HEK293T (cell line): ENCODE measurements around the gene CAPRIN1.

Experiments used
- BHLHE40 ChIP-seq: fragments of 450-650 bp; IDR thresholded peaks from 2 replicates; pipeline ENCODE4 v1.6.1; 2016; ENCODE audit warnings: mild to moderate bottlenecking, moderate library complexity, borderline replicate concordance
- CTBP1 ChIP-seq: fragments of 450-650 bp; IDR thresholded peaks from 2 replicates; pipeline ENCODE4 v1.6.1; 2016; ENCODE audit warnings: borderline replicate concordance
- FOXK2 ChIP-seq: fragments of 450-650 bp; IDR thresholded peaks from 2 replicates; pipeline ENCODE4 v1.6.1; 2016; ENCODE audit warnings: mild to moderate bottlenecking
- FOXM1 ChIP-seq: fragments of 450-650 bp; IDR thresholded peaks from 2 replicates; pipeline ENCODE4 v1.6.1; 2017; ENCODE audit warnings: mild to moderate bottlenecking, borderline replicate concordance
- HDGF ChIP-seq: fragments of 450-650 bp; IDR thresholded peaks from 2 replicates; pipeline ENCODE4 v1.6.1; 2017; ENCODE audit warnings: antibody characterized with exemption, borderline replicate concordance
- L3MBTL2 ChIP-seq: fragments of 450-650 bp; conservative IDR thresholded peaks from 2 replicates; pipeline ENCODE4 v1.6.1; 2016; ENCODE audit warnings: mild to moderate bottlenecking
- NFRKB ChIP-seq: fragments of 450-650 bp; IDR thresholded peaks from 2 replicates; pipeline ENCODE4 v1.6.1; 2016; ENCODE audit warnings: mild to moderate bottlenecking, moderate library complexity
- SP1 ChIP-seq: fragments of 450-650 bp; IDR thresholded peaks from 2 replicates; pipeline ENCODE4 v1.6.1; 2017
- TARDBP ChIP-seq: fragments of 450-650 bp; IDR thresholded peaks from 2 replicates; pipeline ENCODE4 v1.6.1; 2016

DNA sequence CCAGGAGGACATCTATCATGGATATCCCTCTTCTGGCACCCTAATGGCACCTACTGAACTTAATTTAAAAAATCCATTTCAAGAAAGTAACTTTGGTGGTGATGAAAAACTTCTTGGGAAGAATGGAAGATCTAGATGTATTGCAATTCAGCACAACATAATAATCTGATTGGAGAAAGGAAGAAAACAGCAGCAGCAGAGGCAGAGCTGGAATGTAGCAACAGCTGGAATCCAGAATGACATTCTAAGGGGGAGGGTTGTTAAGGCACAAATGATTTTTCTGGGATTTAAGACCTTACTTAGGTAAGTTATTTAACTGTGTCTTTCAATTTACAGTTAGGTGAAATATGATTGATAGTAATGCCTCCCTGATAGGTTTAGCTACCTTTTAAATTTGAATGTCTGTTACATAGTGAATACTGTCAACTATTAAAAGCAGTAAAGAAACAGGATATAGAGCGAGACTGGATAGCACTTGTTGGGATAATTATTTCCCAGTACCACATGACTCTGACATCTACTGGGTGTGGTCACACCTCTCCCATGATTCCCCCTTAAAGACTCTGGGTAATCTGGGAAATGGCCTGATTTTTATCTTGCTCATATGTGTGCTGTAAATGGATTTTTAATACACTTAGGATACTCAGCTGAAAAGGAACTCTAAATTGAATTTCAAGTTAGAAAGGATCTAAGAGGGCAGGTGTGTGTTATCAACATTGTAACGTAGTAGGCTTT is 11.7 kb downstream of the CAPRIN1 start:
- TF ChIP-seq BHLHE40 (no peak), SP1 (no peak), FOXM1 (no peak), FOXK2 (no peak), HDGF (no peak), TARDBP (no peak), NFRKB (no peak), L3MBTL2 (no peak), CTBP1 (no peak)
